Endothelial cell of umbilical vein (primary cell): ENCODE measurements around the gene S100A3. TPM values are rescaled to one million over a fixed set of nuclear protein-coding genes. Genes with fewer than 3 reads are reported as not detected.

Experiments used
- BruUV-seq: library from RNA; stranded (reverse); fragments of 400-500 nt; replicated peaks from 2 replicates; lab custom pipeline; 2021; lab: Mats Ljungman, UMichigan
- CTCF ChIA-PET: fragments of 300-600, 350-600 bp; sonication (Branson Sonifier 250); formaldehyde crosslinking; loops from one replicate; lab custom pipeline; 2021; ENCODE audit warnings: antibody characterized with exemption, inconsistent platforms; lab: Charles Lee
- POLR2A ChIA-PET: fragments of 300-600, 350-600 bp; sonication (Branson Sonifier 250); formaldehyde crosslinking; loops from one replicate; lab custom pipeline; 2021; ENCODE audit warnings: antibody characterized with exemption, inconsistent platforms; lab: Charles Lee
- DNase-seq: peaks from one replicate; pipeline ENCODE4 v3.0.0-alpha.2; 2011; ENCODE audit warnings: low read depth, low spot score
- FAIRE-seq: peaks from 2 replicates; lab custom pipeline; 2011; peaks lifted over from hg19 to GRCh38; lab: Jason Lieb, UNC
- H2AFZ ChIP-seq: 2 replicates; pipeline ENCODE4 v1.6.0; 2012; ENCODE audit warnings: low read depth, low read length, control low read depth, inconsistent platforms
- H3K27ac ChIP-seq: 2 replicates; pipeline ENCODE4 v1.5.1; 2011; ENCODE audit warnings: low read depth, mild to moderate bottlenecking, control low read depth, low read length, moderate library complexity; ENCODE audit not compliant: insufficient read depth
- H3K27me3 ChIP-seq, 2 experiments: 2 replicates each; pipeline versions ENCODE4 v1.6.0 to v1.6.1; 2011; ENCODE audit warnings: low read length in 2 of 2, mixed read lengths in 1 of 2; ENCODE audit not compliant: control insufficient read depth in 2 of 2, insufficient read depth in 2 of 2
- H3K36me3 ChIP-seq, 2 experiments: 2 replicates in 1 of 2; 3 replicates in 1 of 2; pipeline ENCODE4 v1.5.1; 2011; ENCODE audit warnings: low read length in 2 of 2, mild to moderate bottlenecking in 1 of 2, moderate library complexity in 1 of 2; ENCODE audit not compliant: control insufficient read depth in 2 of 2, insufficient read depth in 2 of 2; ENCODE audit errors: extremely low read depth in 1 of 2
- H3K4me1 ChIP-seq: 3 replicates; pipeline ENCODE4 v1.5.1; 2011; ENCODE audit warnings: mild to moderate bottlenecking, low read length; ENCODE audit not compliant: control insufficient read depth, insufficient read depth; ENCODE audit errors: extremely low read depth
- H3K4me2 ChIP-seq: 2 replicates; pipeline ENCODE4 v1.6.1; 2011; ENCODE audit warnings: low read length, control low read depth, mixed read lengths; ENCODE audit not compliant: insufficient read depth
- H3K4me3 ChIP-seq, 3 experiments: fragments of 200-600 bp in 1 of 3; sonication (generic), shearing (Covaris generic) in 1 of 3; replicated peaks in 1 of 3; 2 replicates each; pipeline ENCODE4 v1.5.1; 2011 to 2016; ENCODE audit warnings: control low read depth in 3 of 3, low read length in 3 of 3, mild to moderate bottlenecking in 2 of 3, inconsistent platforms in 1 of 3, low read depth in 1 of 3, moderate library complexity in 1 of 3; ENCODE audit not compliant: insufficient read depth in 1 of 3
- H3K79me2 ChIP-seq: 2 replicates; pipeline ENCODE4 v1.6.0; 2012; ENCODE audit warnings: low read length, inconsistent platforms; ENCODE audit not compliant: control insufficient read depth, insufficient read depth
- H3K9ac ChIP-seq: replicated peaks from 2 replicates; pipeline ENCODE3; 2011; ENCODE audit warnings: low read length, control low read depth; ENCODE audit not compliant: insufficient read depth; ENCODE audit errors: extremely low read depth
- H3K9me1 ChIP-seq: replicated peaks from 3 replicates; pipeline ENCODE4 v1.6.0; 2011; ENCODE audit warnings: mild to moderate bottlenecking, low read length; ENCODE audit not compliant: control insufficient read depth, insufficient read depth; ENCODE audit errors: extremely low read depth
- H3K9me3 ChIP-seq: replicated peaks from 2 replicates; pipeline ENCODE4 v1.5.1; 2012; ENCODE audit warnings: low read length, inconsistent platforms; ENCODE audit not compliant: control insufficient read depth, insufficient read depth
- H4K20me1 ChIP-seq: replicated peaks from 2 replicates; pipeline ENCODE3; 2011; ENCODE audit warnings: mild to moderate bottlenecking, low read length; ENCODE audit not compliant: control insufficient read depth, insufficient read depth; ENCODE audit errors: extremely low read depth
- EZH2 ChIP-seq: IDR thresholded peaks from 2 replicates; pipeline ENCODE4 v1.6.1; 2012; ENCODE audit warnings: borderline replicate concordance, low read depth, mild to moderate bottlenecking, moderate library complexity, low read length, inconsistent platforms; ENCODE audit not compliant: severe bottlenecking
- FOS ChIP-seq: IDR thresholded peaks from 2 replicates; pipeline ENCODE4 v1.6.1; 2011; ENCODE audit warnings: mild to moderate bottlenecking, low read length, moderate library complexity, borderline replicate concordance; ENCODE audit not compliant: insufficient read depth
- GATA2 ChIP-seq: IDR thresholded peaks from 2 replicates; pipeline ENCODE4 v1.7.0; 2011; ENCODE audit warnings: low read depth, mild to moderate bottlenecking, moderate library complexity, mixed read lengths, low read length; ENCODE audit not compliant: insufficient read length, insufficient read depth
- JUN ChIP-seq: IDR thresholded peaks from 2 replicates; pipeline ENCODE4 v1.6.1; 2011; ENCODE audit warnings: borderline replicate concordance, low read depth; ENCODE audit not compliant: insufficient read length, insufficient read depth
- MYC ChIP-seq: IDR thresholded peaks from one replicate; pipeline ENCODE4 v1.6.1; 2011; ENCODE audit warnings: mild to moderate bottlenecking, low read depth, low read length
- POLR2A ChIP-seq: IDR thresholded peaks from 2 replicates; pipeline ENCODE4 v1.6.1; 2012; ENCODE audit warnings: low read depth, mild to moderate bottlenecking, control low read depth, low read length
- POLR2AphosphoS5 ChIP-seq: IDR thresholded peaks from 2 replicates; pipeline ENCODE4 v1.6.1; 2012; ENCODE audit warnings: low read depth, mild to moderate bottlenecking, control low read depth, low read length, moderate library complexity; ENCODE audit not compliant: insufficient read depth
- dilution Hi-C: fragments of 300-500 bp; cut with MboI; formaldehyde crosslinking; loops from one replicate; pipeline ENCODE4 v1.15.0; 2019; ENCODE audit warnings: low sequenced_read_pairs; ENCODE audit not compliant: extremely low pct_ligation_motif_present
- intact Hi-C: fragments of 100-400 bp; cut with micrococcal nuclease; formaldehyde crosslinking; loops from one replicate; pipeline ENCODE4 v1.10.0; 2022
- polyA plus RNA-seq, 4 experiments: library from polyadenylated mRNA; depleted of rRNA in 3 of 4; stranded (reverse) in 3 of 4; unstranded in 1 of 4; fragments of >200 nt; gene quantifications; 2 replicates each; pipeline versions ENCODE4 v1.2.1 to v1.2.3, GENCODE V29; 2011 to 2012; ENCODE audit warnings: missing spikeins in 1 of 4
- total RNA-seq: library from RNA; stranded (reverse); gene quantifications from 2 replicates; pipeline ENCODE4 v1.2.3, GENCODE V29; 2021
- TF ChIP-seq, protein P1 (sequence below): IDR thresholded peaks from 2 replicates; pipeline ENCODE4 v1.6.1; 2011; ENCODE audit not compliant: insufficient read depth, insufficient read length
- TF ChIP-seq, protein P2 (sequence below), 2 donors: IDR thresholded peaks; 1 replicate in 1 of 2; 2 replicates in 1 of 2; pipeline ENCODE4 v1.5.1; 2011; ENCODE audit warnings: low read length in 2 of 2, mild to moderate bottlenecking in 2 of 2, moderate library complexity in 2 of 2, control low read depth in 1 of 2, inconsistent platforms in 1 of 2, low read depth in 1 of 2; ENCODE audit not compliant: insufficient read depth in 1 of 2; ENCODE audit errors: extremely low read depth in 1 of 2

The S100A3 gene
- total and polyA plus RNA-seq, 2 donors (not counting 3 experiments of a cell fraction or from before 2014, with no cell fraction given) = 0.42 to 1.3 TPM

DNA sequence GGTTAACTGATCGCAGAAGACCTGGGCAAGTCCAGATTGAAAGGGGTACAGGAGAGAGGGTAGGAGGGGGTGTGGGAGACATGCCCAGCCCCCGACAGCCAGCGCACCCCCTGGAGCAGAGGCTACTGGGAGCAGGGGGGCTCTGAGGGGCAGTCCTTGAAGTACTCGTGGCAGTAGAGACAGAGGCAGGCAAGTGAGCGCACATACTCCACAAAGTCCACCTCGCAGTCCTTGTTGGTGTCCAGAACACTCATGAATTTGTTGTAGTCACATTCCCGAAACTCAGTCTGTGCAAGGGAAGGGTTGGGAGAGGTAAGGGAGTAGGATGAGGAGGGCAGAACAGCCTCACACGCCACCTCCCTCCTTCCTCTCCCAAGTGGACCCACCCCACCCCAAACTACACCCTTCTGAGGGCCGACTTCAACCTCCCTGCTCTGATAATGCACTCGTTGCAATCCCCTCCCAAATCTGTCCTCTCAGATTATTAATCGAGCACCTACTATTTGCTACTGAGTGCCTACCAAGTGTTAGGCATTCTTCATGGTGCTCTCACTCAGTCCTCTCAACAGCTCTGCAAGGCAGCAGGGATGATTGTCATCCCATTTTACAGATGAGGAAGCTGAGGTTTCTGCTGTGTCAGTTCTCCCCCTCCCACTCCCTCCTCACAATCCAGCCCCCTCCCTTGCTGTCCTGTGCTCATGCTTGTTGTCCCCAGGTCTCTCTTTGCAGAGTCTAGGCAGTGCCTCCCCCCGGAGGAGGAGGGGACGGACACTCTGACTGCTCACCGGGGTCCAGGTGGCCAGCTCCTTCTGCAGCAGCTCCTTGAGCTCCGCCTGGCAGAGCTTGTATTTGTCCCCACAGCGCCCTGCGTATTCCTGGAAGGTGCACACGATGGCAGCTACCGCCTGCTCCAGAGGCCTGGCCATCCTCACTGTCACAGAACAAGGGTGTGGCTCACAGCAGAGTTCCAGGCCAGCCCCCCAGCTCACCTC, 1.2 kb downstream of the S100A3 start:
- no peak overlapping the region for H3K4me2 ChIP-seq
- FAIRE-seq = no peak
- POLR2A ChIA-PET = no interaction called here

DNA sequence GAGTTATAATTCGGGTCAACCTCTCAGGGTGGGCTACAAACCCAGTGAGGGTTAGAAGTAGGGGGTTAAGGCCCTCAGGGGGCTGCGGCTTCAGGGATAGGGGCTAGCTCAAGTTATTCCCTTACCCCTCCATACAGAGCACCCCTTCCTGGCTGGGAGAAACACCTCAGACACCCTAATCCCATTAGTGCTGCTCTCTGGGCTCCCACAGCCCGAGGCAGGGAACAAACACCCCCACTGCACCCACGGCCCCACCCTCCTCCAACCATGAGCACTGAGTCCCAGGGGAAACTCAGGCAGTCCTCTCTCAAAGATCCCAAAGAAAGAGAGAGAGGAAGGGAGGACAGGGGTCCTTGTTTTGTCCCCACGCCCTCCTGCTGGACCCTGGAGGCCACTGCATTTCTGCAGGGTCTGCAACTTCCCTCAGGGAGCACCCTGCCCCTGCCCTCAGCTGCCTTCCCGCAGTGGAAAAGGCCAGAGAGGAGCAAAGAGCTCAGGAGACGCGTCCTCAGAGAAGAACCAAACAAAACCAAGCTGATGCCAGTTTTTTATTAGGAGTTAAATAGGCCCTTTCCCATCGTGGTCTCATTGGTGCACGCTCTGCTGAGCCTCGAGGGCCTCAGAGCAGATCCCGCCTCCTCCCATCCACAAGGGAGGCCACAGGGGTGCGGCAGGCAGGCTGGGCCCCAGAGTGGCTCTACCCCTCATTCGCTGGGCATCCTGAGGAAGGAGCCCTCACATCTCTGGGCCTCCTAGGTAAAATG, 2.1 kb downstream of the S100A3 start:
- FAIRE-seq = no peak
- CTCF ChIA-PET = interaction anchor here (1.1 to 2.5 kb wide), 2 partner anchors 14 to 21 kb away, joined by 6 to 8 read pairs; no protein-coding TSS in a partner anchor
- POLR2A ChIA-PET = no interaction called here
- Histone ChIP-seq H3K4me1 (peaks cover 21% of the 10 kb centered on the region), H3K9me3 (no peaks in the 10 kb centered on the region), H3K36me3 (no peaks in the 10 kb centered on the region), H3K9ac (no peak overlapping the region), H3K9me1 (no peaks in the 10 kb centered on the region), H3K79me2 (no peaks in the 10 kb centered on the region), H4K20me1 (no peaks in the 10 kb centered on the region), H3K4me2 (no peak overlapping the region), H3K27ac (no peak overlapping the region), H2AFZ (no peak overlapping the region), H3K4me3 (no peak overlapping the region), H3K27me3 (no peaks in the 10 kb centered on the region)
- no peak for TF ChIP-seq MYC
- no peak for TF ChIP-seq JUN
- no peak for TF ChIP-seq GATA2
- TF ChIP-seq, protein P1, sequence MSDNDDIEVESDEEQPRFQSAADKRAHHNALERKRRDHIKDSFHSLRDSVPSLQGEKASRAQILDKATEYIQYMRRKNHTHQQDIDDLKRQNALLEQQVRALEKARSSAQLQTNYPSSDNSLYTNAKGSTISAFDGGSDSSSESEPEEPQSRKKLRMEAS = no peak
- TF ChIP-seq POLR2AphosphoS5 = no peak
- no peak for TF ChIP-seq POLR2A
- TF ChIP-seq, protein P2, sequence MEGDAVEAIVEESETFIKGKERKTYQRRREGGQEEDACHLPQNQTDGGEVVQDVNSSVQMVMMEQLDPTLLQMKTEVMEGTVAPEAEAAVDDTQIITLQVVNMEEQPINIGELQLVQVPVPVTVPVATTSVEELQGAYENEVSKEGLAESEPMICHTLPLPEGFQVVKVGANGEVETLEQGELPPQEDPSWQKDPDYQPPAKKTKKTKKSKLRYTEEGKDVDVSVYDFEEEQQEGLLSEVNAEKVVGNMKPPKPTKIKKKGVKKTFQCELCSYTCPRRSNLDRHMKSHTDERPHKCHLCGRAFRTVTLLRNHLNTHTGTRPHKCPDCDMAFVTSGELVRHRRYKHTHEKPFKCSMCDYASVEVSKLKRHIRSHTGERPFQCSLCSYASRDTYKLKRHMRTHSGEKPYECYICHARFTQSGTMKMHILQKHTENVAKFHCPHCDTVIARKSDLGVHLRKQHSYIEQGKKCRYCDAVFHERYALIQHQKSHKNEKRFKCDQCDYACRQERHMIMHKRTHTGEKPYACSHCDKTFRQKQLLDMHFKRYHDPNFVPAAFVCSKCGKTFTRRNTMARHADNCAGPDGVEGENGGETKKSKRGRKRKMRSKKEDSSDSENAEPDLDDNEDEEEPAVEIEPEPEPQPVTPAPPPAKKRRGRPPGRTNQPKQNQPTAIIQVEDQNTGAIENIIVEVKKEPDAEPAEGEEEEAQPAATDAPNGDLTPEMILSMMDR (IDR thresholded peaks at IDR 0.05; ENCODE audit: extremely low read depth in 1 of 2, insufficient read depth in 1 of 2, low read depth in 1 of 2, low read length in 2 of 2) = no peak
- no peak for TF ChIP-seq EZH2
- no peak for TF ChIP-seq FOS
- intact Hi-C loops = no loop called here
- DNase-seq = no peak
- dilution Hi-C loops = no loop called here
- BruUV-seq = no TSS peak

More for the DNA sequence above, 1.2 kb downstream of the S100A3 start:
- dilution Hi-C loops (no loop called here), intact Hi-C loops (no loop called here)
- no peaks in the 10 kb centered on the region for H3K9me1 ChIP-seq
- H3K27me3 ChIP-seq = no peaks in the 10 kb centered on the region
- no peak overlapping the region for H2AFZ ChIP-seq
- H3K36me3 ChIP-seq = no peaks in the 10 kb centered on the region
- CTCF ChIA-PET = no interaction called here
- no peak overlapping the region for H3K9ac ChIP-seq
- BruUV-seq = no TSS peak
- no peaks in the 10 kb centered on the region for H3K79me2 ChIP-seq
- H3K4me1 ChIP-seq = peaks cover 21% of the 10 kb centered on the region
- no peak overlapping the region for H3K27ac ChIP-seq
- no peak for TF ChIP-seq POLR2AphosphoS5
- H3K9me3 ChIP-seq = no peaks in the 10 kb centered on the region
- no peak overlapping the region for H3K4me3 ChIP-seq
- H4K20me1 ChIP-seq = no peaks in the 10 kb centered on the region
- DNase-seq = no peak
